Measurements from ENCODE around the gene TM4SF20. TPM values are rescaled to one million over a fixed set of nuclear protein-coding genes. Genes with fewer than 3 reads are reported as not detected.

Gene TM4SF20
- total and polyA plus RNA-seq, 2 donors (not counting 1 experiment from before 2014, with no cell fraction given): 1.3 TPM; not detected in 1

DNA sequence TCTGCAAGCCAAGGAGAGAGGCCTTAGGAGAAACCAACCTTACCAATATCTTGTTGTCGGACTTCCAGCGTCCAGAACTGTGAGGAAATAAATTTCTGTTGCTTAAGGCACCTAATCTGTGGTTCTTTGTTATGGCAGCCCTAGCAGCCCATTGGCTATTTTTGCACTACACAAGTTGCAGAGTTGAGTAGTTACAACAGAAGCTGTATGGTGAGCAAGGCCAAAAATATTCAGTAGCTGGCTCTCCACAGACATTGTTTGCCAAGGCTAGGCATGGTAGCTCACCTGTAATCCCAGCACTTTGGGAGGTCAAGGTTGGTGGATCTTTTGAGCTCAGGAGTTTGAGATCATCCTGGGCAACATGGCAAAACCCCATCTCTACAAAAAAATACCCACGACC is 35.7 kb upstream of the TM4SF20 start:
- no peaks in the 10 kb centered on the region for H3K36me3 ChIP-seq (ENCODE audit: control insufficient read depth, insufficient read depth, low read length)
- no peak for TF ChIP-seq EZH2 (IDR thresholded peaks at IDR 0.05; ENCODE audit: low read length, missing control alignments)
- TF ChIP-seq, protein P1, sequence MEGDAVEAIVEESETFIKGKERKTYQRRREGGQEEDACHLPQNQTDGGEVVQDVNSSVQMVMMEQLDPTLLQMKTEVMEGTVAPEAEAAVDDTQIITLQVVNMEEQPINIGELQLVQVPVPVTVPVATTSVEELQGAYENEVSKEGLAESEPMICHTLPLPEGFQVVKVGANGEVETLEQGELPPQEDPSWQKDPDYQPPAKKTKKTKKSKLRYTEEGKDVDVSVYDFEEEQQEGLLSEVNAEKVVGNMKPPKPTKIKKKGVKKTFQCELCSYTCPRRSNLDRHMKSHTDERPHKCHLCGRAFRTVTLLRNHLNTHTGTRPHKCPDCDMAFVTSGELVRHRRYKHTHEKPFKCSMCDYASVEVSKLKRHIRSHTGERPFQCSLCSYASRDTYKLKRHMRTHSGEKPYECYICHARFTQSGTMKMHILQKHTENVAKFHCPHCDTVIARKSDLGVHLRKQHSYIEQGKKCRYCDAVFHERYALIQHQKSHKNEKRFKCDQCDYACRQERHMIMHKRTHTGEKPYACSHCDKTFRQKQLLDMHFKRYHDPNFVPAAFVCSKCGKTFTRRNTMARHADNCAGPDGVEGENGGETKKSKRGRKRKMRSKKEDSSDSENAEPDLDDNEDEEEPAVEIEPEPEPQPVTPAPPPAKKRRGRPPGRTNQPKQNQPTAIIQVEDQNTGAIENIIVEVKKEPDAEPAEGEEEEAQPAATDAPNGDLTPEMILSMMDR (conservative IDR thresholded peaks at IDR 0.05 in 1 of 2, IDR thresholded peaks at IDR 0.05 in 1 of 2; ENCODE audit: low read depth in 1 of 2, low read length in 2 of 2): no peak
- H2AFZ ChIP-seq (ENCODE audit: low read length): peak overlapping the region; percentile 38
- H3K27ac ChIP-seq (ENCODE audit: insufficient read depth, low read length): no peak overlapping the region
- H3K27me3 ChIP-seq (ENCODE audit: control insufficient read depth, insufficient read depth, low read length): no peaks in the 10 kb centered on the region
- peak; percentile 42 to 81 for DNase-seq (ENCODE audit: low read depth in 2 of 2)
- H4K20me1 ChIP-seq (ENCODE audit: control insufficient read depth, extremely low read depth, insufficient read depth, low read length): no peaks in the 10 kb centered on the region
- H3K4me1 ChIP-seq (ENCODE audit: control insufficient read depth, extremely low read depth, insufficient read depth, low read length): peaks cover 2% of the 10 kb centered on the region
- no peak overlapping the region for H3K4me2 ChIP-seq (ENCODE audit: extremely low read depth, insufficient read depth, low read length)
- no peak overlapping the region for H3K4me3 ChIP-seq (replicated peaks in 1 of 4; ENCODE audit: control extremely low read depth in 1 of 4, insufficient read depth in 1 of 4, low read depth in 3 of 4, low read length in 4 of 4)
- H3K9ac ChIP-seq (ENCODE audit: insufficient read depth, low read length): no peak overlapping the region
- no peaks in the 10 kb centered on the region for H3K9me3 ChIP-seq (ENCODE audit: control insufficient read depth, insufficient read depth, low read depth, low read length)
- no peaks in the 10 kb centered on the region for H3K79me2 ChIP-seq (ENCODE audit: control insufficient read depth, insufficient read depth, low read length)

DNA sequence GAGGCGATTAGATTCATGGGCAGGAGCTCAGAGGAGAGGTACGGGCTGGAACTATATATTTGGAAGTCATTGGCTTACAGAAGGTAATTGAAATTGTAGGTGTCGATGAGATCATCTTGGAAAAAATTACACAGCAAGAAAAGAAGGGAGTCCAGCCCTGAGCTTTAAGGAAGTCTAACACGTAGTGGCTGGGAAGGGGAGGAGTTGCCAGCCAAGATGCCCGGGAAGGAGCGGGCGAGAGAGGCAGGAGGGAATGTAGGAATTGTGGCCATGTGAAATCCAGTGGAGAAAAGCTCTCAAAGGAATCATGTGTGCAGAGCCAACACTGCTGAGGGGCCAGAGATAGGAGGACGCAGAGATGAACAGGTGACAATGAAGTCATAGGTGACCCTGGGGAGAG is 34.3 kb upstream of the TM4SF20 start:
- Histone ChIP-seq H3K27me3 (ENCODE audit: control insufficient read depth, insufficient read depth, low read length) (no peaks in the 10 kb centered on the region), H4K20me1 (ENCODE audit: control insufficient read depth, extremely low read depth, insufficient read depth, low read length) (no peaks in the 10 kb centered on the region), H3K9ac (ENCODE audit: insufficient read depth, low read length) (no peak overlapping the region), H3K4me1 (ENCODE audit: control insufficient read depth, extremely low read depth, insufficient read depth, low read length) (peaks cover 2% of the 10 kb centered on the region), H3K36me3 (ENCODE audit: control insufficient read depth, insufficient read depth, low read length) (no peaks in the 10 kb centered on the region), H3K4me3 (replicated peaks in 1 of 4; ENCODE audit: control extremely low read depth in 1 of 4, insufficient read depth in 1 of 4, low read depth in 3 of 4, low read length in 4 of 4) (no peak overlapping the region), H2AFZ (ENCODE audit: low read length) (no peak overlapping the region), H3K79me2 (ENCODE audit: control insufficient read depth, insufficient read depth, low read length) (no peaks in the 10 kb centered on the region), H3K4me2 (ENCODE audit: extremely low read depth, insufficient read depth, low read length) (no peak overlapping the region), H3K27ac (ENCODE audit: insufficient read depth, low read length) (no peak overlapping the region), H3K9me3 (ENCODE audit: control insufficient read depth, insufficient read depth, low read depth, low read length) (no peaks in the 10 kb centered on the region)
- DNase-seq (ENCODE audit: low read depth in 2 of 2): no peak
- TF ChIP-seq, protein P1 (conservative IDR thresholded peaks at IDR 0.05 in 1 of 2, IDR thresholded peaks at IDR 0.05 in 1 of 2; ENCODE audit: low read depth in 1 of 2, low read length in 2 of 2): no peak
- TF ChIP-seq EZH2 (IDR thresholded peaks at IDR 0.05; ENCODE audit: low read length, missing control alignments): no peak

DNA sequence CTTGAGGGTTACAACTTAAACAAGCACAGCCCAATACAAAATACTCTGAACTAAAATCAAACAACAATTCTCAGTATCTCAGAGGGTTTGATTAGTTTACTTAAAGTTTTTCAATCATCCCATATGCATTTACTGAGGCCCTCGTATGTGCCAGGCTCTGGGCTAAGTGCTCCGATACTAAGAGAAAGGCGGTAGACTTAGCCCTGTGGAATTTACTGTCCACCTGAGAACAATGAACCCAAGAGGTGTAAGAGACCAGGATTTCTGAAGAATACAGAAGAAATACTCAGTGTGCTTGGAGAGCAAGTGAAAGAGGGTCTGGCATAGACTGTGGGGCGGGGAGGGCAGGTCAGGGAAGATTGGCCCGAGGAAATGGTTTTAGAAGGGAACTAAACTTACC is 33.8 kb upstream of the TM4SF20 start:
- Histone ChIP-seq H4K20me1 (ENCODE audit: control insufficient read depth, extremely low read depth, insufficient read depth, low read length) (no peaks in the 10 kb centered on the region), H3K27ac (ENCODE audit: insufficient read depth, low read length) (no peak overlapping the region)
- DNase-seq (ENCODE audit: low read depth in 2 of 2): no peak

More for the DNA sequence above, 33.8 kb upstream of the TM4SF20 start:
- Histone ChIP-seq H3K79me2 (ENCODE audit: control insufficient read depth, insufficient read depth, low read length) (no peaks in the 10 kb centered on the region), H2AFZ (ENCODE audit: low read length) (no peak overlapping the region), H3K4me2 (ENCODE audit: extremely low read depth, insufficient read depth, low read length) (no peak overlapping the region), H3K27me3 (ENCODE audit: control insufficient read depth, insufficient read depth, low read length) (no peaks in the 10 kb centered on the region), H3K9ac (ENCODE audit: insufficient read depth, low read length) (no peak overlapping the region), H3K9me3 (ENCODE audit: control insufficient read depth, insufficient read depth, low read depth, low read length) (no peaks in the 10 kb centered on the region), H3K36me3 (ENCODE audit: control insufficient read depth, insufficient read depth, low read length) (no peaks in the 10 kb centered on the region), H3K4me1 (ENCODE audit: control insufficient read depth, extremely low read depth, insufficient read depth, low read length) (peaks cover 2% of the 10 kb centered on the region), H3K4me3 (replicated peaks in 1 of 4; ENCODE audit: control extremely low read depth in 1 of 4, insufficient read depth in 1 of 4, low read depth in 3 of 4, low read length in 4 of 4) (no peak overlapping the region)
- TF ChIP-seq, protein P1 (conservative IDR thresholded peaks at IDR 0.05 in 1 of 2, IDR thresholded peaks at IDR 0.05 in 1 of 2; ENCODE audit: low read depth in 1 of 2, low read length in 2 of 2): no peak
- no peak for TF ChIP-seq EZH2 (IDR thresholded peaks at IDR 0.05; ENCODE audit: low read length, missing control alignments)
